Common myeloid progenitor, CD34-positive (primary cell): ENCODE measurements around the gene TPK1.

Experiments used
- CTCF ChIA-PET: fragments of 350-600 bp; sonication (Branson Sonifier 250); formaldehyde crosslinking; loops from one replicate; lab custom pipeline; 2021; ENCODE audit warnings: antibody characterized with exemption; lab: Charles Lee
- POLR2A ChIA-PET: fragments of 350-600 bp; sonication (Branson Sonifier 250); formaldehyde crosslinking; loops from one replicate; lab custom pipeline; 2021; ENCODE audit warnings: antibody characterized with exemption; lab: Charles Lee
- DNase-seq, 3 donors: peaks; one replicate each; pipeline versions ENCODE4 v3.0.0 to v3.0.0-alpha.2; 2013
- H3K27ac ChIP-seq, 2 experiments: 1 replicate in 1 of 2; 2 replicates in 1 of 2; pipeline ENCODE4 v1.7.0; 2013; ENCODE audit warnings: inconsistent platforms in 2 of 2, low read length in 2 of 2, mild to moderate bottlenecking in 2 of 2, low read depth in 1 of 2, moderate library complexity in 1 of 2; ENCODE audit not compliant: severe bottlenecking in 2 of 2, insufficient read depth in 1 of 2, poor library complexity in 1 of 2
- H3K27me3 ChIP-seq, 5 experiments: replicated peaks in 2 of 5; 1 replicate in 3 of 5; 2 replicates in 2 of 5; pipeline versions ENCODE4 v1.6.1 to v1.7.0; 2013; ENCODE audit warnings: low read length in 4 of 5, mild to moderate bottlenecking in 2 of 5, moderate library complexity in 2 of 5, inconsistent platforms in 1 of 5; ENCODE audit not compliant: insufficient read depth in 5 of 5, control insufficient read depth in 4 of 5
- H3K36me3 ChIP-seq, 4 experiments: 1 replicate in 2 of 4; 2 replicates in 2 of 4; pipeline versions ENCODE4 v1.6.1 to v1.7.0; 2013; ENCODE audit warnings: low read length in 3 of 4, control low read depth in 1 of 4, mild to moderate bottlenecking in 1 of 4; ENCODE audit not compliant: control insufficient read depth in 4 of 4, insufficient read depth in 4 of 4
- H3K4me1 ChIP-seq, 4 experiments: 1 replicate in 3 of 4; 2 replicates in 1 of 4; pipeline versions ENCODE4 v1.6.1 to v1.7.1; 2013; ENCODE audit warnings: low read length in 3 of 4, mild to moderate bottlenecking in 3 of 4, control low read depth in 1 of 4, inconsistent platforms in 1 of 4, moderate library complexity in 1 of 4; ENCODE audit not compliant: control insufficient read depth in 4 of 4, insufficient read depth in 4 of 4; ENCODE audit errors: control extremely low read depth in 1 of 4
- H3K4me3 ChIP-seq, 7 experiments: 1 replicate in 4 of 7; 2 replicates in 3 of 7; pipeline versions ENCODE4 v1.5.1 to v1.7.0; 2013; ENCODE audit warnings: mild to moderate bottlenecking in 7 of 7, low read length in 6 of 7, moderate library complexity in 6 of 7, inconsistent platforms in 2 of 7, low read depth in 2 of 7, control low read depth in 1 of 7; ENCODE audit not compliant: insufficient read depth in 4 of 7, control insufficient read depth in 1 of 7; ENCODE audit errors: extremely low read depth in 1 of 7
- H3K9me3 ChIP-seq, 5 experiments: 1 replicate in 4 of 5; 2 replicates in 1 of 5; pipeline versions ENCODE4 v1.6.1 to v1.7.1; 2013; ENCODE audit warnings: low read length in 4 of 5, mild to moderate bottlenecking in 2 of 5, inconsistent platforms in 1 of 5, low read depth in 1 of 5, moderate library complexity in 1 of 5; ENCODE audit not compliant: control insufficient read depth in 4 of 5, insufficient read depth in 2 of 5; ENCODE audit errors: control extremely low read depth in 1 of 5
- WGBS: methylation state at CpG from one replicate; pipeline ENCODE4 v1.1.5; 2013; ENCODE audit not compliant: insufficient coverage; 5-methylcytosine and 5-hydroxymethylcytosine counted together

The TPK1 gene

DNA sequence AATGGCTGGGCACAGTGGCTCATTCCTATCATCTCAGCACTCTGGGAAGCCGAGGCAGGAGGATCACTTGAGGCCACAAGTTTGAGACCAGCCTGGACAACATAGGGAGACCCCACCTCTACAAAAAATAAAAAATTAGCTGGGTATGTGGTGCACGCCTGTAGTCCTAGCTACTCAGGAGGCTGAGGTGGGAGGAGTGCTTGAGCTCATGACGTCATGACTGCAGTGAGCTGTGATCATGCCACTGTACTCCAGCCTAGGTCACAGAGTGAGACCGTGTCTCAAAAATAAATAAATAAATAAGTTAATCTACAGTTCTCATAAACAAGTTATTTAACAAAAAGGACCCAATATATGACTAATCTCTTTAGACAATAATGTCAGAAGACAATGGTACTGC, 76.2 kb downstream of the TPK1 start:
- Histone ChIP-seq H3K36me3 (peaks cover 0 to 3% (median 0%) of the 10 kb centered on the region in 4 experiments), H3K9me3 (no peaks in the 10 kb centered on the region), H3K27ac (no peak overlapping the region), H3K27me3 (no peaks in the 10 kb centered on the region), H3K4me3 (no peak overlapping the region), H3K4me1 (no peaks in the 10 kb centered on the region)
- CTCF ChIA-PET = interaction anchor here (1.1 kb wide), 1 partner anchor 11 kb away, joined by 4 read pairs; no protein-coding TSS in a partner anchor
- WGBS = no CpG with 5 or more reads among the region's 4 CpGs
- DNase-seq = no peak
- POLR2A ChIA-PET = no interaction called here

DNA sequence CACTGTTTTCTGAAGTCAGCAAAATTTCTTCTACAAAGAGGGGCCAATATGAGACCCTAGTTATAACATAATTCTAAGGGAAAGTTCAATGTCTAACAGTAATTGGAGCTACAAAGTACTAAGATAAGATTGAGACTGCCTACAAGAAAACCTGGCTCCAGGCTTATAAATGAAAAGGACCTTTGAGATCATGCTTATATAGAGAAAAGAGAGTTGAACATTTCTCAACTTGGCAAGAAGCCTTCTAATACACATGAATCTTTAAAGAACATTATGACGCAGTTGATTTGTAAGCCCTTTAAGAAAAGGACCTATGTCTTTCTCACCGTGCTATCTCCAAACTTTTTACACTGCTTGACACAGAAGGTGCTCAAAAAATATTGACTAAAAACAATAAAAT, 87.9 kb downstream of the TPK1 start:
- CTCF ChIA-PET = interaction anchor here (1.2 kb wide), 1 partner anchor 12 kb away, joined by 4 read pairs; no protein-coding TSS in a partner anchor
- no peak for DNase-seq
- WGBS = no CpG with 5 or more reads among the region's 2 CpGs

DNA sequence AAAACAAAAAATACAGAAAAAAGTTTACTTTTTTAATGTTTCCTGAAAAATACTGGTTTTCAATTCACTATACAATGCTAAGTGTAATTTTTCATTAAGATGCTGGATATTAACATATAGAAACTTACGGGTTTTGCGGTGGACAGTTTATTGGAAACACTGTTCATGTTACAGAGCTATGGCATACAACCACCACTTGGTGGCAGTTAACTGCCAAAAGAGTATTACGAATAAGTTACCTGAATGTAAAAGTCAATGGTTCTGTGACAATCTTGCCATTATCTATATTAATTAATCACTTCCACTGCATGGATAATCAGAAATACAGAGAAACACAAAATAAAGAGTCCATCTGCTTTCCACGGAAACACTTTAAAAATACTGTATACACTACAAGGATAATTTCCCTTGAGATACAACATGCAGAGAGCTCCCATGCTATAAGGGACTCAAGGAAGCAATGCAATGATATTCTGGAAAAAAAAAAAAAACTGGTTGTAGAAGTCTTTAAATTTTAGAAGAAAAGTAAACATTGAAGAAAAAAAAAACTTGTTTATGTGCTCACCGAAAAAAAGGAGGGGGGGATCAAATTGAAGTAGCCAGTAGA, 97.0 kb downstream of the TPK1 start:
- H3K4me3 ChIP-seq = no peak overlapping the region
- WGBS = no CpG with 5 or more reads among the region's 5 CpGs
- no peaks in the 10 kb centered on the region for H3K9me3 ChIP-seq
- peak; percentile 37 to 60 (median 54) for DNase-seq
- H3K27ac ChIP-seq = no peak overlapping the region
- ChIA-PET POLR2A (no interaction called here), CTCF (interaction anchor here (0.6 to 3.4 kb wide), 7 partner anchors 48 to 298 kb away, joined by 3 to 14 read pairs (median 3); partner anchors contain the start of gene TPK1)
- H3K36me3 ChIP-seq = no peaks in the 10 kb centered on the region
- H3K4me1 ChIP-seq = peaks cover 0 to 5% (median 2%) of the 10 kb centered on the region in 4 experiments
- H3K27me3 ChIP-seq = no peaks in the 10 kb centered on the region

More for the DNA sequence above, 87.9 kb downstream of the TPK1 start:
- Histone ChIP-seq H3K9me3 (no peaks in the 10 kb centered on the region), H3K27ac (no peak overlapping the region), H3K27me3 (no peaks in the 10 kb centered on the region), H3K36me3 (no peaks in the 10 kb centered on the region), H3K4me1 (no peaks in the 10 kb centered on the region), H3K4me3 (no peak overlapping the region)
- POLR2A ChIA-PET = no interaction called here

DNA sequence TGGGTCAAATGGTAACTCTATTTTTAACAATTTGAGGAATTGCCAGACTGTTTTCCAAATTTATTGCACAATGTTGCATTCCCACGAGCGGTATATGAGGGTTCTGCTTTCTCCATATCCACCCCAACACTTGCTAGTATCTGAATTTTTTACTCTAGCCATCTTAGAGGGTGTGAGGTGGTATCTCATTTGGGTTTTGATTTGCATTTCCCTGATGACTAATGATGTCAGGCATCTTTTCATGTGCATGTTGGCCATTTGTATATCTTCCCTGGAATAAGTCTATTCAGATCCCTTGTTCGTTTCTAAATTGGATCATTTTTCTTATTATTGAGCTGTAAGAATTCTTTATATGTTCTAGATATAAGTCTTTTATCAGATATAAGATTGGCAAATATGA, 97.7 kb downstream of the TPK1 start:
- Histone ChIP-seq H3K4me1 (peaks cover 0 to 5% (median 2%) of the 10 kb centered on the region in 4 experiments), H3K36me3 (no peaks in the 10 kb centered on the region), H3K4me3 (no peak overlapping the region), H3K27me3 (no peaks in the 10 kb centered on the region), H3K27ac (no peak overlapping the region), H3K9me3 (no peaks in the 10 kb centered on the region)
- no CpG with 5 or more reads among the region's 3 CpGs for WGBS
- ChIA-PET CTCF (interaction anchor here (0.7 to 2.0 kb wide), 3 partner anchors 49 to 114 kb away, joined by 3 to 6 read pairs (median 5); no protein-coding TSS in a partner anchor), POLR2A (no interaction called here)
- DNase-seq = no peak

DNA sequence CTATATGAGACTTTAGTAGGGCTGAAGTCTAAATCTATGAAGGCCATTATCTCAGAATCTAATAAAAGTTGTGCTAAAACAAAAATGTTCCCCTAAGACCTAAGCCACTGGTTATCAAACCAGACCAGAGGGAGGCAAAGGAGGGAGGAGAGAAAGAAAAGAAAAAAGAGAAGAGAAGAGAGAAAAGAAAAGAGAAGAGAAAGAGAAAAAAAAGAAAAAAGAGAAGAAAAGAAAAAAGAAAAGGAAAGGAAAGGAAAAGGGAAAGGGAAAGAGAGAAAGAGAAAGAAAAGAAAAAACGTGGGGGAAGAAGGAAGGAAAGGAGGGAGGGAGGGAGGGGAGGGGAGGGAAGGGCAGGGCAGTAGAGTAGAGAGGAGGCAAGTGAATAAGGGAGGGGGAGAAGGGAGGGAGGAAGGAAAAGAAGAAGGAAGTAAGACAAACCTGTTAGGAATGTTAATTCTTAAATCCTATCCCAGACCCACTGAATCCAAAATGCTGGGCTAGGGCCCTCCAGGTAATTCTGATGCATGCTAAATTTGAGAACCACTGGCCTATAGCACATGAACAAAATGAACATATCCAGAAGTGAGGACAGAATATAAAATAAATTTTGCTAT, 98.9 kb downstream of the TPK1 start:
- WGBS = no CpG with 5 or more reads among the region's 1 CpG
- POLR2A ChIA-PET = interaction anchor here (0.5 kb wide), 1 partner anchor 1376 kb away, joined by 3 read pairs; no protein-coding TSS in a partner anchor
- H3K27ac ChIP-seq = no peak overlapping the region
- DNase-seq = no peak
- peaks cover 0 to 5% (median 2%) of the 10 kb centered on the region in 4 experiments for H3K4me1 ChIP-seq
- H3K9me3 ChIP-seq = no peaks in the 10 kb centered on the region
- H3K36me3 ChIP-seq = no peaks in the 10 kb centered on the region
- CTCF ChIA-PET = interaction anchor here (1.1 to 2.0 kb wide), 3 partner anchors 50 to 105 kb away, joined by 3 to 5 read pairs (median 4); no protein-coding TSS in a partner anchor
- H3K27me3 ChIP-seq = no peaks in the 10 kb centered on the region
- no peak overlapping the region for H3K4me3 ChIP-seq

DNA sequence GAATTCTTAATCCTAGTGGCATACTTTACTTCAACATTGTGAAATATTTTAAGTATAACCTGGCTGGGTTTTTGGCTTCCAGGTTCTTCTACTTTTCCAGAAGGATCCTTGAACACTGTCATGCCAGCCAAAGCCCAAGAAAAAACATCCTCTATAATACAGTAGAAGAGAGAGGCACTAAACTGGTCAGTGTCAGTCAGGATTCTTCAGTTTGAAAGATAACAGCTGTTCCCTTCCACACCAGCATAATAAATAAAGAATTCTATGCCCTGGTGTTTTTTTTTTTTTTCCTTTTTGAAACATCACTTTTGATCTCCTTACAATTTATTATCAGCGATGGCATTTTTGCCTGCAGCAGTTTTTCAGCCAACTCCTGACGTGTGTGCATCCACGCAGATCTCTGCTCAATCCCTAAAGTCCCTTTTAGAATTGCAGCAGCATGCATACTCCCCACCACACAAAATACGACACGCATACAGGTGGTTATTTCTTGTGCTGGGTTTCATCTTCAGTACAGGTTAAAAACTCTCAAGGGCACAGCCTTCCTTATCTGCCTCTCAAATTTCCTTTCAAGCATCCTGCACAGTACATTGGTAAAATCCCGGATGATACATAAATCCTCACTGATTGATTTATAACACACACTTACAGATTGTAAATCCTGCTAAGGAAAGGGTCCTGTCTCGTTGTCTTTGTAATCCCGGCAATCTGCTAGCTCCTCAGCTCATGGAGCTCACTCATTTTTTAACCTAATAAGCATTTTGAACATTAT, 100.2 kb downstream of the TPK1 start:
- no peak overlapping the region for H3K4me3 ChIP-seq
- H3K9me3 ChIP-seq = no peaks in the 10 kb centered on the region
- DNase-seq = no peak
- WGBS = 42% methylated on average over 6 of the region's 8 CpGs
- POLR2A ChIA-PET = no interaction called here
- CTCF ChIA-PET = interaction anchor here (0.6 to 0.8 kb wide), 2 partner anchors 99 to 144 kb away, joined by 3 to 4 read pairs; no protein-coding TSS in a partner anchor
- H3K27ac ChIP-seq = no peak overlapping the region
- no peaks in the 10 kb centered on the region for H3K27me3 ChIP-seq
- no peaks in the 10 kb centered on the region for H3K36me3 ChIP-seq
- H3K4me1 ChIP-seq = peaks cover 0 to 5% (median 2%) of the 10 kb centered on the region in 4 experiments
